HG03432 (cell line): ENCODE results near the gene UTS2R.
"Not testable (repeated sequence)": the region's sequence is repeated elsewhere in the genome, so short reads cannot be mapped to it uniquely, and the experiment has no call there.

Source experiments
- ATAC-seq: cut with Tn5 transposase; IDR thresholded peaks from one replicate; pipeline ENCODE4 v1.9.1; 2021; ENCODE audit warnings: mild to moderate bottlenecking, moderate library complexity; ENCODE audit not compliant: unreplicated experiment

The UTS2R gene

GRCh38 chr17:82374626-82375331 lies 3.2 kb downstream of the UTS2R start:
- no peak for ATAC-seq

GRCh38 chr17:82375359-82376041 lies 3.9 kb downstream of the UTS2R start:
- ATAC-seq, result no peak

- ATAC-seq, result no peak
Observed at GRCh38 chr17:82376042-82376730, 4.6 kb downstream of the UTS2R start.

GRCh38 chr17:82377294-82377693 lies 5.7 kb downstream of the UTS2R start:
- ATAC-seq, result not testable (repeated sequence)

DNA sequence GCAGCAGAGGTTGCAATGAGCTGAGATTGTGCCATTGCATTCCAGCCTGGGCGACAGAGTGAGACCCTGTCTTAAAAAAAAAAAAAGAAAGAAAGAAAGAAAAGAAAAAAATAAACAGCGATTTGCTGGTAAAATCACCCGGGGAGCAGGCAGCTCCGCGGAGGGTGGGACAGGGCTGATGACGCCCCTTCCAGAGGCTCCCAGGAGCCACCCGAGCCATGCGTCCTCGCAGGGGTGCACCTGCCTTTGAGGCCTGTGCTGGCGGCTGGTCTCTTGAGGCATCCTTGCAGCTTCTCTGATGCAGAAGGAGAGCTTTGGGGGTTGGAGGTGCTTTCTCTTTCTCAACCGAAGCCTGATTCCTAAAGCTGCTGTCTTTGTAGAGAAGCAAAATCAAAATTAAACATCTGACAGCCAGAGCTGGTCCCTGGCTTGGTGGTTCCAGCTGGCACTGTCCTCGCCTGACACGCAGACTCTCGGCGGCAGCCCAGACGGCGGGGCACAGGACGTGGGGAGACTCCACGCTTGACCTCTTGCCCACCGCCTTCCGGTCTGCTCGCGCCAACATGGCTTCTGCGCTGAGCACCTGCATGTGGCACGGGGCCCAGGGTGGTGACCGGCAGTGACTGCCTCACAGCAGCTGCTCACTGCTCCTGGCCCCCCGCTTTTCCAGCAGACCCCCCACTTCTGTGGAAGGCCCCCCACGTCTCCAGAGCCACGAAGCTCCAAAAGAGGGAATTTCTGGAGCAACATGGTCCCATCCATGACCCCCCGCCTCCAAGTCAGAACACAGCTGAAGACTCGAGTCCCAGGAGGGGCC lies 6.6 kb downstream of the UTS2R start:
- no peak for ATAC-seq

GRCh38 chr17:82378741-82379021 lies 7.1 kb downstream of the UTS2R start:
- ATAC-seq, result no peak

GRCh38 chr17:82380860-82381702 lies 9.5 kb downstream of the UTS2R start:
- no peak for ATAC-seq

DNA sequence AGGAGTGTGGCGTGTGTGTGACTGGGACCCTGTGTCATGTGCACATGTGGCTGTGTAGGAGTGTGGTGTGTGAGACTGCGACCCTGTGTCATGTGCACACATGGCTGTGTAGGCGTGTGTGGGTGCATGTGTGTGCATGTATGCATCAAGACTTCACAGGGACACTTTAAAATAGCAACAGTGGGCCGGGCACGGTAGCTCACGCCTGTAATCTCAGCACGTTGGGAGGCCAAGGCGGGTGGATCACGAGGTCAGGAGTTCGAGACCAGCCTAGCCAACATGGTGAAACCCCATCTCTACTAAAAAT lies 10.1 kb downstream of the UTS2R start:
- not testable (repeated sequence) for ATAC-seq

DNA sequence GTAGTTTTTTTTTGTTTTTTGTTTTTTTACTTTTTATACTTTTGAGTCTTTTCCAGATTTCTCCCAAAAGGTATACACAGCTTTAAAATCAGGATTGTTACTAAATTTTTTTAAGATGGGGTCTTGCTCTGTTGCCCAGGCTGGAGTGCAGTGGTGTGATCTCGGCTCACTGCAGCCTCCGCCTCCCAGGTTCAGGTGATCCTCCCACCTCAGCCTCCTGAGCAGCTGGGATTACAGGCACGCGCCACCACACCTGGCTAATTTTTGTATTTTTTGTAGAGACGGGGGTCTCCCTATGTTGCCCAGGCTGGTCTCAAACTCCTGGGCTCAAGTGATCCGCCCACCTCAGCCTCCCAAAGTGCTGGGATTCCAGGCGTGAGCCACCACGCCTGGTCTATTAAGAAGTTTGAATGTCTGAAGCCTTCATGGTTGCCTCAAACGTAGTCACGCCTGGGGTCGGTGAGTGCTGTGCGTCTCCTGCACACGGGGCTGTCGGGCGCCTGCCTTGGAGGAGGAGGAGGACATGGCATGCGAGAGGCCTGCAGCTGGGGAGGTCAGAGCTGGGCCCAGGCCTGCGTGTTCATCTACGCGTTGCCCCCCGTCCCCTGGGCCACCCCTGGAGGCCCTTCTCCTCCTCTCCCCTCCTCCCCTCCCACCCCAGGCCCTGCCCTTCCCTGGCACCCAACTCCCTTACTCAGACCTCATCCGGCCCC lies 10.8 kb downstream of the UTS2R start:
- not testable (repeated sequence) for ATAC-seq

GRCh38 chr17:82382933-82383255 lies 11.3 kb downstream of the UTS2R start:
- ATAC-seq, result no peak

DNA sequence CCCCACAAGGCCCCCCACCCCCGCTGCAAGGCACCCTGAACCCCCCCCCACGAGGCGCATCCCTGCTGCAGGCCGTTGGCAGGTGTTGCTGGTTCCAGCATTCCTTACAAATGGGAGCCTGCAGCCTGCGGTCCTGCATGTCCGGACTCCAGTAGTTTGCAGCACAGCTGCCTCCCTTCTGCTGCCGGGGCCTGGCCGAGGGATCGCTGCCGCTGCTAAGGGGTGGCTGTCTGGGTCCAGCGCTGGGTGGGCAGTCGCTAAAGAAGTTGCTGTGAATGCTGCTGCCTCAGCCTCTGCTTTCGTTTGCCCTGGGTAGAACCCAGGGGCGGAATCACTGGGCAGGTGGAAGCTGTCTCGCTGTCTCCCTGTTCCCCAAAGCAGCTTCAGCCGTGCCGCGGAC lies 11.8 kb downstream of the UTS2R start:
- ATAC-seq, result no peak

GRCh38 chr17:82384051-82384729 lies 12.6 kb downstream of the UTS2R start:
- no peak for ATAC-seq

- no peak for ATAC-seq
Observed at GRCh38 chr17:82384730-82385481, 13.3 kb downstream of the UTS2R start.

- no peak for ATAC-seq
Observed at GRCh38 chr17:82385559-82386254, 14.1 kb downstream of the UTS2R start.

DNA sequence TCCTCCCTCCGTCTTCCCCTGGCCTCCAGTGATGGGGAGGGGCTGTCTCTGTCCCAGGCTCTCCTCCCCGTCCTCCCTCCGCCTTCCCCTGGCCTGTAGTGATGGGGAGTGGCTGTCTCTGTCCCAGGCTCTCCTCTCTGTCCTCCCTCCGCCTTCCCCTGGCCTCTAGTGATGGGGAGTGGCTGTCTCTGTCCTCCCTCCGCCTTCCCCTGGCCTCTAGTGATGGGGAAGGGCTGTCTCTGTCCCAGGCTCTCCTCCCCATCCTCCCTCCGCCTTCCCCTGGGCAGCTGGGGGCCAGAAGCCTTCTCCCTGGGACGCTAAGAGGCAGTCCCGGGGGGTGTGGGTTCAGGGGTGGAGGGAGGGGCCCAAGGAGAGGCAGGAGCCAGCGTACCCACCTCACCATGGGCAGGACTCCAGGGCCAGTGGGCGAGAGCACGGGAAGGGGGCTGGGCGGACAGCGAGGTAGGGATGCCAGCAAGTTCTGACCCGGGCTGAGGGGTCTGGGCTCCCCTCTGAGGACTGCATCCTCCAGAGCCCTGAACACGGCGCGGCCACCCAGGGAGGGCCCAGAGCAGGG lies 14.8 kb downstream of the UTS2R start:
- no peak for ATAC-seq

DNA sequence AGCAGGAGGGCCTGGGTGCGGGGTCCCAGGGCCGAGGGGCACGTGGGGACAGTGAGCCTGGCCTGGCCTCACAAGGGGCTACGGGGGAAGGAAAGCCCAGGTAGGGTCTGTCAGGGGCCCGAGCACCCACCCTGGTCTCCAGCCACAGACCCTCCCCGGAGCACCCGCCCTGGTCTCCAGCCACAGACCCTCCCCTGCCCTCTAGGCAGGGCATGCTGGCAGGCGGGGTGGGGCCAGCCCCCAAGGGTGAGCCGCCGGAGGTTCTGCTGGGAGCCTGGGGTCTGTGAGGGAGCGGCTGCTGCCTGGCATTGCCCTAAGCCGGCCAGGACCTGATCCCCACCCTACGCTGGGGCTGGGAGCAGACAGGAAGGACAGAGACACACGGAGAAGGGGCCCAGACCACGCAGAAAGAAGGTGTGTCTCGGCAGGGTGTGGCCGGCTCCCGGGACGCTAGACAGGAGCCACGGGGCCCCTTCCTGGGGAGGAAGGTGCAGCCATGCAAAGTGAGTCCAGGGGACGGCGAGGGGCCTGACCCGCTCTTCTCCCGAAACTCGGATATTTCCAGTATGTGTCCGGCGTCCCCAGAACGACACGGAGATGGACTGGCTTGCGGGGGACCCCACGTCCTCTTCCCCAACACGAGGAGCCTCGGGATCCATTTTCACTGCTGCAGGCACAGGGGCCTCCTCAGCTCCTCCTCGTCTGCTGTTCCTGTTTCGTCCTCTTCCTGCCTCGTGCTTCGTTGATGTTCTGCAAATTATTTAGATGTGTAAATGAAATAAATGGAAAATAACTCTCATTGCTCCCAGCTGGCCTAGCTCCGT lies 15.5 kb downstream of the UTS2R start:
- no peak for ATAC-seq

DNA sequence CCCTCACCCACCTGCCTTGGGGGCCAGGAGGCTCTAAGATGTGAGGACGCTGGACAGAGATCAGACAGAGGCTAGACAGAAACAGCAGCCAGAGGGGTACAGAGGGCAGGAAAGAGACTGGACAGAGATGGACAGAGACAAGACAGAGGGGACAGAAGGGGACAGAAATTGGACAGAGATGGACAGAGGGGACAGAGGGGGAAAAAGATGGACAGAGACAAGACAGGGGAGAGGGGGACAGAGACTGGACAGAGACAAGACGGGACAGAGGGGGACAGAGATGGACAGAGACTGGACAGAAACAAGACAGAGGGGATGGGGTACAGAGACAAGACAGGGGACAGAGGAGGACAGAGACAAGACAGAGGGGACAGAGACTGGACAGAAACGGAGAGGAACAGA lies 16.1 kb downstream of the UTS2R start:
- no peak for ATAC-seq
